HG03280 (cell line): ENCODE measurements around the gene CAMKMT.

Source experiments
- ATAC-seq: cut with Tn5 transposase; IDR thresholded peaks from one replicate; pipeline ENCODE4 v1.9.1; 2021; ENCODE audit warnings: mild to moderate bottlenecking, moderate library complexity; ENCODE audit not compliant: unreplicated experiment

Gene CAMKMT

GRCh38 chr2:44548221-44549098 lies 186.7 kb downstream of the CAMKMT start:
- no peak for ATAC-seq

- no peak for ATAC-seq
Measured at GRCh38 chr2:44549099-44549471, 187.3 kb downstream of the CAMKMT start.

- ATAC-seq: no peak
Measured at GRCh38 chr2:44549856-44550255, 188.1 kb downstream of the CAMKMT start.

- no peak for ATAC-seq
Measured at GRCh38 chr2:44550561-44550960, 188.8 kb downstream of the CAMKMT start.

- ATAC-seq: no peak
Measured at GRCh38 chr2:44551497-44551896, 189.8 kb downstream of the CAMKMT start.

GRCh38 chr2:44553456-44553855 lies 191.7 kb downstream of the CAMKMT start:
- no peak for ATAC-seq

- ATAC-seq: no peak
Measured at GRCh38 chr2:44555700-44556099, 194.0 kb downstream of the CAMKMT start.

- ATAC-seq: no peak
Measured at GRCh38 chr2:44559108-44559507, 197.4 kb downstream of the CAMKMT start.

GRCh38 chr2:44560352-44560751 lies 198.6 kb downstream of the CAMKMT start:
- no peak for ATAC-seq

GRCh38 chr2:44560941-44561340 lies 199.2 kb downstream of the CAMKMT start:
- no peak for ATAC-seq

- no peak for ATAC-seq
Measured at GRCh38 chr2:44562737-44563136, 201.0 kb downstream of the CAMKMT start.

GRCh38 chr2:44564752-44565151 lies 203.0 kb downstream of the CAMKMT start:
- no peak for ATAC-seq

GRCh38 chr2:44566059-44566458 lies 204.3 kb downstream of the CAMKMT start:
- ATAC-seq: no peak

- ATAC-seq: no peak
Measured at GRCh38 chr2:44569491-44569890, 207.7 kb downstream of the CAMKMT start.

GRCh38 chr2:44570271-44570670 lies 208.5 kb downstream of the CAMKMT start:
- no peak for ATAC-seq

GRCh38 chr2:44570777-44571176 lies 209.0 kb downstream of the CAMKMT start:
- no peak for ATAC-seq

GRCh38 chr2:44572196-44572900 lies 210.6 kb downstream of the CAMKMT start:
- no peak for ATAC-seq

GRCh38 chr2:44573996-44574395 lies 212.2 kb downstream of the CAMKMT start:
- no peak for ATAC-seq

- ATAC-seq: no peak
Measured at GRCh38 chr2:44578471-44579093, 216.8 kb downstream of the CAMKMT start.

- no peak for ATAC-seq
Measured at GRCh38 chr2:44579115-44579836, 217.5 kb downstream of the CAMKMT start.

- no peak for ATAC-seq
Measured at GRCh38 chr2:44579837-44580230, 218.1 kb downstream of the CAMKMT start.
